ENCODE data around the gene TCF23. TPM values are rescaled to one million over a fixed set of nuclear protein-coding genes. Genes with fewer than 3 reads are reported as not detected.

Gene TCF23
- total and polyA plus RNA-seq, 2 of the 8 experiments (the other 6 are each of a cell fraction or from before 2014, with no cell fraction given) = 0.02 TPM; not detected in 1

DNA sequence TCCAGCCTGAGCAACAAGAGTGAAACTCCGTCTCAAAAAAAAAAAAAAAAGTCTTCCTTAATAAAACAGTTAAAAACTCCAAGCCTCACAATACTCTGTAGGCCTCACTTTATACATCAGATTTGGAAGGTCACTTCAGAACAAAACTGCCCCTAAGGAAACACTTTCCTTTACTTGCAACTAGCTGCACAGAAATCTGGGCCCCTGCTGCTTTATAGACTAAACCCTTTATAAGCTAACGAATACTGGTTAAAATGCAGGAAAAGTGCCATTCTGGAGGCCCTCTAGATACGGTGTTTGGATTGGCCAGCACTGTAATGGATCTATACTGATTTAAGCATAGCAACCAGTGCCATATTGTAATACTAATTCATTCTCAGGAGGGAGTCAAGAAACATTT, 23.7 kb upstream of the TCF23 start:
- H4K8ac ChIP-seq (ENCODE audit: extremely low read depth, insufficient read depth, low read length) = no peak overlapping the region
- H3K4me2 ChIP-seq (ENCODE audit: insufficient read depth in 1 of 2, low read depth in 2 of 2, low read length in 2 of 2) = no peak overlapping the region
- H3K14ac ChIP-seq (ENCODE audit: insufficient read length) = no peak overlapping the region
- H2AFZ ChIP-seq (ENCODE audit: low read length) = no peak overlapping the region
- no peak overlapping the region for H4K5ac ChIP-seq (ENCODE audit: insufficient read length, low read depth, low read length)
- H3K9ac ChIP-seq (replicated peaks in 1 of 4; ENCODE audit: extremely low read depth in 1 of 4, low read depth in 3 of 4, low read length in 3 of 4) = no peak overlapping the region
- CTCF ChIA-PET (ENCODE audit: partially characterized antibody) = interaction anchor here (0.9 to 3.8 kb wide), 13 partner anchors 9 to 177 kb away, joined by 3 to 38 read pairs (median 4); partner anchors contain the start of gene PREB
- H3K18ac ChIP-seq (ENCODE audit: extremely low read depth, low read length) = no peak overlapping the region
- no peak overlapping the region for H2BK12ac ChIP-seq (ENCODE audit: low read depth, low read length)
- peaks cover 0 to 9% (median 5%) of the 10 kb centered on the region in 4 experiments; a peak in 6 of 7 replicates for H3K4me1 ChIP-seq (replicated peaks in 1 of 4; ENCODE audit: control insufficient read depth in 3 of 4, insufficient read depth in 4 of 4, low read length in 3 of 4)
- no peak overlapping the region for H3K4ac ChIP-seq (replicated peaks; ENCODE audit: insufficient read length, low read depth, low read length)
- H3K23me2 ChIP-seq (ENCODE audit: low read depth, low read length) = peaks cover 5% of the 10 kb centered on the region
- no peak overlapping the region for H4K91ac ChIP-seq (replicated peaks; ENCODE audit: insufficient read length, low read length)
- peaks cover 0 to 4% (median 1%) of the 10 kb centered on the region in 4 experiments; a peak in 1 of 8 replicates for H3K36me3 ChIP-seq (ENCODE audit: control insufficient read depth in 2 of 4, insufficient read depth in 4 of 4, low read length in 3 of 4)
- H4K20me1 ChIP-seq (replicated peaks in 1 of 2; ENCODE audit: control insufficient read depth in 1 of 2, insufficient read depth in 2 of 2, low read length in 2 of 2) = no peaks in the 10 kb centered on the region
- no peak overlapping the region for H3K23ac ChIP-seq (ENCODE audit: insufficient read length)
- peaks cover 2 to 35% (median 24%) of the 10 kb centered on the region in 4 experiments for H3K27me3 ChIP-seq (replicated peaks in 1 of 4; ENCODE audit: control insufficient read depth in 3 of 4, extremely low read depth in 1 of 4, insufficient read depth in 3 of 4, low read length in 3 of 4)
- no peak overlapping the region for H3K4me3 ChIP-seq (ENCODE audit: extremely low read depth in 1 of 4, insufficient read depth in 2 of 4, low read depth in 3 of 4, low read length in 4 of 4)
- WGBS, 2 experiments (ENCODE audit: extremely low coverage in 1 of 2, insufficient coverage in 1 of 2, insufficient read length in 1 of 2, insufficient replicate concordance in 2 of 2, low coverage in 1 of 2, low lambda C conversion rate in 2 of 2, missing lambda C conversion rate in 1 of 2) = 94% methylated on average over 3 of the region's 3 CpGs; no CpG with 5 or more reads in 1 of the 2 experiments
- no peak overlapping the region for H3K56ac ChIP-seq (replicated peaks; ENCODE audit: insufficient read length, low read depth, low read length)
- POLR2A ChIA-PET (ENCODE audit: partially characterized antibody) = interaction anchor here (0.8 to 2.7 kb wide), 2 partner anchors 8 to 11 kb away, joined by 3 to 11 read pairs; no protein-coding TSS in a partner anchor
- no peak overlapping the region for H2BK5ac ChIP-seq (ENCODE audit: low read depth, low read length)
- H2BK120ac ChIP-seq (replicated peaks; ENCODE audit: low read depth, low read length) = no peak overlapping the region
- H3K9me3 ChIP-seq (ENCODE audit: insufficient read depth in 2 of 2, low read depth in 1 of 2, low read length in 1 of 2) = no peaks in the 10 kb centered on the region
- H3K27ac ChIP-seq (ENCODE audit: low read depth, low read length) = no peak overlapping the region
- H2BK15ac ChIP-seq (ENCODE audit: low read length) = no peak overlapping the region
- H3K79me2 ChIP-seq (ENCODE audit: control insufficient read depth in 1 of 2, insufficient read depth in 2 of 2, low read length in 2 of 2) = no peaks in the 10 kb centered on the region
- DNase-seq (ENCODE audit: low read depth in 1 of 2, low spot score in 2 of 2) (no peak), FAIRE-seq (no peak)
- no peak overlapping the region for H2BK20ac ChIP-seq (ENCODE audit: low read length)
- no peak overlapping the region for H2AK5ac ChIP-seq (ENCODE audit: low read depth, low read length)
- H3K79me1 ChIP-seq (ENCODE audit: low read depth, low read length) = no peaks in the 10 kb centered on the region
